H1 (cell line): ENCODE measurements around the gene MTNR1B. TPM values are rescaled to one million over a fixed set of nuclear protein-coding genes. Genes with fewer than 3 reads are reported as not detected.

Source experiments
- CTCF ChIA-PET: fragments of 300-600 bp; sonication (Branson Sonifier 250); formaldehyde crosslinking; loops from one replicate; lab custom pipeline; 2021; ENCODE audit not compliant: partially characterized antibody; lab: Charles Lee
- POLR2A ChIA-PET: fragments of 300-600 bp; sonication (Branson Sonifier 250); formaldehyde crosslinking; loops from one replicate; lab custom pipeline; 2021; ENCODE audit warnings: inconsistent platforms; ENCODE audit not compliant: partially characterized antibody; lab: Charles Lee
- DNase-seq, 2 experiments: peaks; one replicate each; pipeline versions ENCODE4 v3.0.0 to v3.0.0-alpha.2; 2010 to 2022; ENCODE audit warnings: low spot score in 2 of 2, low read depth in 1 of 2, mixed read lengths in 1 of 2
- FAIRE-seq: peaks from 2 replicates; lab custom pipeline; 2011; peaks lifted over from hg19 to GRCh38; lab: Jason Lieb, UNC
- H2AFZ ChIP-seq: 2 replicates; pipeline ENCODE4 v1.8.1; 2012; ENCODE audit warnings: low read length, inconsistent platforms
- H2AK5ac ChIP-seq: 2 replicates; pipeline ENCODE4 v1.6.1; 2013; ENCODE audit warnings: low read depth, low read length
- H2BK120ac ChIP-seq: replicated peaks from 2 replicates; pipeline ENCODE3; 2013; ENCODE audit warnings: low read depth, low read length, inconsistent platforms
- H2BK12ac ChIP-seq: 2 replicates; pipeline ENCODE4 v1.6.1; 2013; ENCODE audit warnings: low read depth, low read length
- H2BK15ac ChIP-seq: 2 replicates; pipeline ENCODE4 v1.6.1; 2013; ENCODE audit warnings: low read length
- H2BK20ac ChIP-seq: 2 replicates; pipeline ENCODE4 v1.6.1; 2013; ENCODE audit warnings: low read length
- H2BK5ac ChIP-seq: 2 replicates; pipeline ENCODE4 v1.6.1; 2013; ENCODE audit warnings: low read depth, low read length
- H3K14ac ChIP-seq: 2 replicates; pipeline ENCODE4 v1.6.1; 2013; ENCODE audit warnings: inconsistent platforms; ENCODE audit not compliant: insufficient read length
- H3K18ac ChIP-seq: 2 replicates; pipeline ENCODE4 v1.6.1; 2013; ENCODE audit warnings: low read length; ENCODE audit errors: extremely low read depth
- H3K23ac ChIP-seq: 2 replicates; pipeline ENCODE4 v1.6.1; 2013; ENCODE audit warnings: inconsistent platforms; ENCODE audit not compliant: insufficient read length
- H3K23me2 ChIP-seq: 2 replicates; pipeline ENCODE4 v1.6.1; 2013; ENCODE audit warnings: low read depth, low read length
- H3K27ac ChIP-seq: 2 replicates; pipeline ENCODE4 v1.6.1; 2011; ENCODE audit warnings: low read depth, low read length, inconsistent platforms
- H3K27me3 ChIP-seq, 4 experiments: replicated peaks in 1 of 4; 1 replicate in 1 of 4; 2 replicates in 3 of 4; pipeline versions ENCODE4 v1.6.1 to v1.8.1; 2011 to 2013; ENCODE audit warnings: low read length in 3 of 4, mild to moderate bottlenecking in 3 of 4, inconsistent platforms in 2 of 4, mixed read lengths in 2 of 4, moderate library complexity in 1 of 4; ENCODE audit not compliant: control insufficient read depth in 3 of 4, insufficient read depth in 3 of 4; ENCODE audit errors: extremely low read depth in 1 of 4
- H3K36me3 ChIP-seq, 4 experiments: 2 replicates each; pipeline versions ENCODE4 v1.6.1 to v1.8.1; 2011 to 2013; ENCODE audit warnings: mild to moderate bottlenecking in 4 of 4, low read length in 3 of 4, moderate library complexity in 2 of 4, control low read depth in 1 of 4, inconsistent platforms in 1 of 4; ENCODE audit not compliant: insufficient read depth in 4 of 4, control insufficient read depth in 2 of 4
- H3K4ac ChIP-seq: replicated peaks from 2 replicates; pipeline ENCODE3; 2013; ENCODE audit warnings: low read length, low read depth, mixed read lengths, inconsistent platforms; ENCODE audit not compliant: insufficient read length
- H3K4me1 ChIP-seq, 4 experiments: replicated peaks in 1 of 4; 1 replicate in 1 of 4; 2 replicates in 3 of 4; pipeline versions ENCODE4 v1.6.1 to v1.8.1; 2011 to 2013; ENCODE audit warnings: low read length in 3 of 4, inconsistent platforms in 2 of 4, mixed read lengths in 1 of 4; ENCODE audit not compliant: insufficient read depth in 4 of 4, control insufficient read depth in 3 of 4
- H3K4me2 ChIP-seq, 2 experiments: 2 replicates each; pipeline versions ENCODE4 v1.6.1 to v1.8.1; 2011 to 2013; ENCODE audit warnings: low read depth in 2 of 2, low read length in 2 of 2, control low read depth in 1 of 2, inconsistent platforms in 1 of 2, mild to moderate bottlenecking in 1 of 2; ENCODE audit not compliant: insufficient read depth in 1 of 2
- H3K4me3 ChIP-seq, 4 experiments: fragments of 200-600, 300-600 bp in 1 of 4; sonication (generic), shearing (Covaris generic), sonication (Bioruptor Twin) in 1 of 4; 2 replicates each; pipeline versions ENCODE4 v1.5.1 to v1.8.1; 2011 to 2016; ENCODE audit warnings: low read length in 4 of 4, low read depth in 3 of 4, control low read depth in 2 of 4, inconsistent platforms in 2 of 4, mild to moderate bottlenecking in 2 of 4, mixed read lengths in 1 of 4, moderate library complexity in 1 of 4; ENCODE audit not compliant: insufficient read depth in 2 of 4; ENCODE audit errors: extremely low read depth in 1 of 4
- H3K56ac ChIP-seq: replicated peaks from 2 replicates; pipeline ENCODE3; 2013; ENCODE audit warnings: low read depth, mild to moderate bottlenecking, mixed read lengths, low read length, inconsistent platforms; ENCODE audit not compliant: insufficient read length
- H3K79me1 ChIP-seq: 2 replicates; pipeline ENCODE4 v1.6.1; 2013; ENCODE audit warnings: low read depth, low read length, control low read depth
- H3K79me2 ChIP-seq, 2 experiments: 2 replicates each; pipeline versions ENCODE4 v1.6.1 to v1.8.1; 2012 to 2013; ENCODE audit warnings: low read length in 2 of 2, mild to moderate bottlenecking in 2 of 2, inconsistent platforms in 1 of 2; ENCODE audit not compliant: insufficient read depth in 2 of 2, control insufficient read depth in 1 of 2
- H3K9ac ChIP-seq, 4 experiments: replicated peaks in 1 of 4; 1 replicate in 1 of 4; 2 replicates in 3 of 4; pipeline versions ENCODE4 v1.6.1 to v1.8.1; 2011 to 2013; ENCODE audit warnings: low read depth in 3 of 4, low read length in 3 of 4, control low read depth in 2 of 4, mild to moderate bottlenecking in 2 of 4, moderate library complexity in 2 of 4, inconsistent platforms in 1 of 4; ENCODE audit errors: extremely low read depth in 1 of 4
- H3K9me3 ChIP-seq, 2 experiments: 2 replicates each; pipeline versions ENCODE4 v1.6.1 to v1.8.1; 2012 to 2013; ENCODE audit warnings: mild to moderate bottlenecking in 2 of 2, moderate library complexity in 2 of 2, control low read depth in 1 of 2, inconsistent platforms in 1 of 2, low read depth in 1 of 2, low read length in 1 of 2, mixed read lengths in 1 of 2; ENCODE audit not compliant: insufficient read depth in 2 of 2
- H4K20me1 ChIP-seq, 2 experiments: replicated peaks in 1 of 2; 2 replicates each; pipeline versions ENCODE3 to v1.8.1; 2011 to 2013; ENCODE audit warnings: inconsistent platforms in 2 of 2, low read length in 2 of 2, mild to moderate bottlenecking in 1 of 2; ENCODE audit not compliant: insufficient read depth in 2 of 2, control insufficient read depth in 1 of 2
- H4K5ac ChIP-seq: 2 replicates; pipeline ENCODE4 v1.6.1; 2013; ENCODE audit warnings: low read length, low read depth, mixed read lengths, inconsistent platforms; ENCODE audit not compliant: insufficient read length
- H4K8ac ChIP-seq: 2 replicates; pipeline ENCODE4 v1.8.0; 2013; ENCODE audit warnings: mild to moderate bottlenecking, moderate library complexity, low read length, inconsistent platforms; ENCODE audit not compliant: insufficient read depth; ENCODE audit errors: extremely low read depth
- H4K91ac ChIP-seq: replicated peaks from 2 replicates; pipeline ENCODE3; 2013; ENCODE audit warnings: low read length, mixed read lengths, inconsistent platforms; ENCODE audit not compliant: insufficient read length
- BRCA1 ChIP-seq: IDR thresholded peaks from 2 replicates; pipeline ENCODE4 v1.6.1; 2012; ENCODE audit warnings: low read depth, low read length, improper control_type of control experiment
- CEBPB ChIP-seq: IDR thresholded peaks from 2 replicates; pipeline ENCODE4 v1.6.1; 2012; ENCODE audit warnings: low read depth, low read length
- FOSL1 ChIP-seq: IDR thresholded peaks from 2 replicates; pipeline ENCODE4 v1.6.1; 2011; ENCODE audit warnings: mild to moderate bottlenecking, low read depth, low read length, moderate library complexity; ENCODE audit not compliant: insufficient read depth
- GTF2F1 ChIP-seq: IDR thresholded peaks from 2 replicates; pipeline ENCODE4 v1.6.1; 2012; ENCODE audit warnings: low read depth, low read length, improper control_type of control experiment, borderline replicate concordance
- HDAC6 ChIP-seq: IDR thresholded peaks from one replicate; pipeline ENCODE4 v1.7.1; 2012; ENCODE audit warnings: low read depth, mild to moderate bottlenecking, inconsistent platforms, low read length, moderate library complexity
- KDM1A ChIP-seq: fragments of 200-600, 300-600 bp; sonication (generic); IDR thresholded peaks from 2 replicates; pipeline ENCODE4 v1.7.1; 2016; ENCODE audit warnings: mild to moderate bottlenecking, low read length, borderline replicate concordance
- NRF1 ChIP-seq: IDR thresholded peaks from 2 replicates; pipeline ENCODE4 v1.6.1; 2011; ENCODE audit warnings: mild to moderate bottlenecking, low read depth, low read length, improper control_type of control experiment
- POU5F1 ChIP-seq: IDR thresholded peaks from 2 replicates; pipeline ENCODE4 v1.6.1; 2011; ENCODE audit warnings: low read depth, mild to moderate bottlenecking, low read length, moderate library complexity
- RAD21 ChIP-seq, 2 experiments: IDR thresholded peaks in 1 of 2; conservative IDR thresholded peaks in 1 of 2; 2 replicates each; pipeline ENCODE4 v1.6.1; 2011; ENCODE audit warnings: low read depth in 2 of 2, low read length in 2 of 2, improper control_type of control experiment in 1 of 2, inconsistent platforms in 1 of 2, mild to moderate bottlenecking in 1 of 2, moderate library complexity in 1 of 2
- RXRA ChIP-seq: IDR thresholded peaks from 2 replicates; pipeline ENCODE4 v1.6.1; 2011; ENCODE audit warnings: low read depth, mild to moderate bottlenecking, low read length, moderate library complexity; ENCODE audit not compliant: insufficient read depth
- SIN3A ChIP-seq, 2 experiments: IDR thresholded peaks in 1 of 2; conservative IDR thresholded peaks in 1 of 2; 2 replicates each; pipeline ENCODE4 v1.6.1; 2011 to 2012; ENCODE audit warnings: low read length in 2 of 2, improper control_type of control experiment in 1 of 2, low read depth in 1 of 2, mild to moderate bottlenecking in 1 of 2
- ZNF274 ChIP-seq: IDR thresholded peaks from 2 replicates; pipeline ENCODE4 v1.7.0; 2012; ENCODE audit warnings: low read length, borderline replicate concordance; ENCODE audit errors: extremely low read depth
- WGBS, 2 experiments: shearing (Covaris generic) in 1 of 2; methylation state at CpG; one replicate each; pipeline versions ENCODE4 v1.1.6 to v1.1.7; 2013 to 2015; ENCODE audit warnings: low lambda C conversion rate in 2 of 2, mixed read lengths in 2 of 2, inconsistent platforms in 1 of 2, low coverage in 1 of 2, missing lambda C conversion rate in 1 of 2; ENCODE audit not compliant: insufficient replicate concordance in 2 of 2, insufficient coverage in 1 of 2, insufficient read length in 1 of 2; ENCODE audit errors: extremely low coverage in 1 of 2, missing lambda C conversion rate in 1 of 2; 5-methylcytosine and 5-hydroxymethylcytosine counted together
- polyA plus RNA-seq, 7 experiments: library from polyadenylated mRNA; depleted of rRNA in 3 of 7; stranded (reverse) in 5 of 7; unstranded in 2 of 7; fragments of >200 nt in 5 of 7; fragments of 200-250 nt in 2 of 7; gene quantifications; 1 replicate in 5 of 7; 2 replicates in 1 of 7; 4 replicates in 1 of 7; pipeline versions ENCODE4 v1.2.1 to v1.2.3, GENCODE V29; 2011 to 2013; ENCODE audit warnings: missing spikeins in 2 of 7, mixed read lengths in 2 of 7
- total RNA-seq: library from RNA; stranded (reverse); fragmentation: NEBNext Ultra II Directional; extraction: Animal tissue kit (Norgen Biotek cat#: 25700); gene quantifications from 2 replicates; pipeline ENCODE4 v1.2.1, GENCODE V29; 2021
- TF ChIP-seq, protein P1 (sequence below): IDR thresholded peaks from 2 replicates; pipeline ENCODE4 v1.6.1; 2011; ENCODE audit warnings: low read depth, mild to moderate bottlenecking, low read length; ENCODE audit not compliant: insufficient read depth

The MTNR1B gene
- total and polyA plus RNA-seq, 2 of the 8 experiments (the other 6 are each of a cell fraction or from before 2014, with no cell fraction given): 0.08 TPM; not detected in 1

DNA sequence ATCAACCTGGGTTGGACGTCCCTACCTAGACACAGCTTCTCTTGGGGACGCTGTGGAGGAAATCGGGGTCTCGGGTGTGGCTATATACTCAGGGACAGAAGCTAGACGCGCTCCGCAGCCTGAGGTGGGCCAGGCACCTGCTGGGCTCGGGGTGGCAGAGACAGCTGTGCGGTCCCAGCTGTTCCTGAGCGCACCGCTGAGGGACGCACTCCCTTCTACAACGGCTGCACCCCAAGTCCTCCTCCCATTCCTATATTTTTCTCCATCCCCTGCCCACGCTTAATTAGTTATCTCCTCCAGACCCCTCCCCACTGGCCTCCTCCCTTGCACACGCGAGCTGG lies 188 bp upstream of the MTNR1B start:
- Histone ChIP-seq H4K20me1 (no peaks in the 10 kb centered on the region), H3K4me1 (peaks cover 0 to 2% (median 0%) of the 10 kb centered on the region in 4 experiments; a peak in 2 of 7 replicates), H3K9ac (no peak overlapping the region), H3K4me2 (peak overlapping the region; percentile 83 to 94), H3K18ac (no peak overlapping the region), H2AFZ (peak overlapping the region; percentile 30; the same call in 1 of the 2 replicates), H3K79me2 (no peaks in the 10 kb centered on the region), H2BK120ac (no peak overlapping the region), H3K36me3 (no peaks in the 10 kb centered on the region), H2AK5ac (no peak overlapping the region), H3K27me3 (peaks cover 12 to 25% (median 18%) of the 10 kb centered on the region in 4 experiments), H3K14ac (no peak overlapping the region), H2BK5ac (no peak overlapping the region), H3K4me3 (peak overlapping the region; percentile 35 to 72 (median 63)), H3K23ac (no peak overlapping the region), H4K8ac (no peak overlapping the region), H4K91ac (no peak overlapping the region), H3K9me3 (no peaks in the 10 kb centered on the region), H2BK20ac (no peak overlapping the region), H2BK12ac (no peak overlapping the region), H4K5ac (no peak overlapping the region), H3K79me1 (no peaks in the 10 kb centered on the region), H2BK15ac (no peak overlapping the region), H3K27ac (no peak overlapping the region), H3K23me2 (peaks cover 9% of the 10 kb centered on the region), H3K56ac (no peak overlapping the region), H3K4ac (no peak overlapping the region)
- ChIA-PET CTCF (interaction anchor here (0.8 to 4.8 kb wide), 8 partner anchors 8 to 254 kb away, joined by 3 to 22 read pairs (median 4); no protein-coding TSS in a partner anchor), POLR2A (no interaction called here)
- FAIRE-seq (no peak), DNase-seq (peak in 1 of 2 experiments; percentile 60)
- WGBS, 2 experiments: 8% methylated on average over 14 of the region's 16 CpGs; no CpG with 5 or more reads in 1 of the 2 experiments
- TF ChIP-seq BRCA1 (no peak), CEBPB (no peak), ZNF274 (no peak), HDAC6 (no peak), NRF1 (no peak), KDM1A (peak; percentile 69; the same call in 1 of the 2 replicates), GTF2F1 (no peak), RAD21 (IDR thresholded peaks at IDR 0.05 in 1 of 2, conservative IDR thresholded peaks at IDR 0.05 in 1 of 2; ENCODE audit: low read depth in 2 of 2, low read length in 2 of 2) (0 out of 4 replicates have a peak, but pooled peaks of 1 of the 2 experiments have one; percentile 13), FOSL1 (no peak), POU5F1 (no peak), SIN3A (conservative IDR thresholded peaks at IDR 0.05 in 1 of 2, IDR thresholded peaks at IDR 0.05 in 1 of 2; ENCODE audit: low read depth in 1 of 2, low read length in 2 of 2) (no peak), RXRA (no peak)
- TF ChIP-seq, protein P1, sequence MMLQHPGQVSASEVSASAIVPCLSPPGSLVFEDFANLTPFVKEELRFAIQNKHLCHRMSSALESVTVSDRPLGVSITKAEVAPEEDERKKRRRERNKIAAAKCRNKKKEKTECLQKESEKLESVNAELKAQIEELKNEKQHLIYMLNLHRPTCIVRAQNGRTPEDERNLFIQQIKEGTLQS: no peak
